Non-pigmented ciliary epithelial cell (primary cell): ENCODE data around the gene NMT1.

ENCODE experiments used
- DNase-seq: peaks from one replicate; pipeline ENCODE4 v3.0.0-alpha.2; 2010; ENCODE audit warnings: low read depth

The NMT1 gene

GRCh38 chr17:45155483-45155882 lies 94.4 kb downstream of the NMT1 start:
- DNase-seq: no peak

GRCh38 chr17:45156242-45156641 lies 95.1 kb downstream of the NMT1 start:
- DNase-seq: no peak
